GM19397 (cell line): ENCODE results near the gene SREBF2.
"Not testable (repeated sequence)": the region's sequence is repeated elsewhere in the genome, so short reads cannot be mapped to it uniquely, and the experiment has no call there.

Experiments used
- ATAC-seq: cut with Tn5 transposase; IDR thresholded peaks from one replicate; pipeline ENCODE4 v1.9.1; 2021; ENCODE audit warnings: mild to moderate bottlenecking, moderate library complexity; ENCODE audit not compliant: unreplicated experiment

Gene SREBF2

GRCh38 chr22:41841085-41841712 is 8.3 kb downstream of the SREBF2 start:
- ATAC-seq = no peak

DNA sequence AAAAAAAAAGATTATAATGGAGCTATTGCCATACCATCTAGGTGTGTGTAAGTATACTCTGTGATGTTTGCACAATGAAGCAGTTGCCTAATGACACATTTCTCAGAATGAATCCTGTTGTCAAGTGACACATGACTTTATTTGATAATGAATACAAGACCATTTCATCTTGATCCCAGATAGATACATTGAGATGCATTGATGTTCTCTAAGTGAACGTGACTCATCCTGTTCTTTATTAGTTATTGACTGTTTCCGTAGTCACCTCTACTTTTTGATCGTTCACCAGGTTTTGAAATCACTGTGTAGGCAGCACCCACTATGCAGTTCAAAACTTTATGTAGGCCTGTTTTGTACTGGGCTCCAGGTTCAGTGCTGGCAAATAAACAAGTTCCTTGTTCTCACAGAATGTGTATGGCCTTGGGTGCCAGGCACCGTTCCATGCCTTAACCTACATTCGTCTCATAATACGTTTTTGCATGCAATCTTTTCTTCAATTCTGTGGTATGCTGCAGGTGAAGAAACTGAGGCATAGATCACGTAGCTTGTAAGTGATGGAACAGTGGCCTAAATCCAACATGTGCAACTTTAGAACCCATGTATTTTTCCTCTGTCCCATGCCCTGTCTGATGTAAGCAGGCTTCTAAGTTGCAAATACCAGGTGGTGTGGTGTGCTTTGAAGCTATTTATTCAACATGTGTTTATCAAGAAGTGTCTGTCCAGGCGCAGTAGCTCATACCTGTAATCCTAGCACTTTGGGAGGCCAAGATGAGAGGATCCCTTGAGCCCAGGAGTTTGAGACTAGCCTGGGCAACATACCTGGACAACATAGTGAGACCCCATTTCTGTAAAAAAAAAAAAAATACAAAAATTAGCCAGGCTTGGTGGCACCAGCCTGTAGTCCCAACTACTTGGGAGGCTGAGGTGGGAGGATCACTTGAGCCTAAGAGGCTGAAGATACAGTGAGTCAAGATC is 10.4 kb downstream of the SREBF2 start:
- ATAC-seq = no peak

DNA sequence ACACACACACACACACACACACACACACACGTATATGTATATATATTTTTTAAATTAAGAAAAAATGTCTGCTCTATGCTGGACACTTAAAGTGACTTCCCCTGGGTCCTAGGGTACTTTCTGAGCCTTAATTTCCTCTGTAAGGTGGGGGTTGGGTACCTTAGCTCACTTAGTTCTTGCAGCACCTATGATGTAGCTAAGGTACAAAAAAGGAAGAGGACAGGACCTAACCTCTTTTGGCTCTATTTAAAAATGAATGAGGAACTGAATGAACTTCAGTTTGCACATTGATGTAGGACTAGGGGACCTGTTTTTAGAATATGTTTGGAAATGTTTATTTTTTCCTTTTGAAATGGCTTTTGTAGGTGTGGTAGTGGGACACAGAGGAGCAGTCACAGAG is 11.1 kb downstream of the SREBF2 start:
- no peak for ATAC-seq

DNA sequence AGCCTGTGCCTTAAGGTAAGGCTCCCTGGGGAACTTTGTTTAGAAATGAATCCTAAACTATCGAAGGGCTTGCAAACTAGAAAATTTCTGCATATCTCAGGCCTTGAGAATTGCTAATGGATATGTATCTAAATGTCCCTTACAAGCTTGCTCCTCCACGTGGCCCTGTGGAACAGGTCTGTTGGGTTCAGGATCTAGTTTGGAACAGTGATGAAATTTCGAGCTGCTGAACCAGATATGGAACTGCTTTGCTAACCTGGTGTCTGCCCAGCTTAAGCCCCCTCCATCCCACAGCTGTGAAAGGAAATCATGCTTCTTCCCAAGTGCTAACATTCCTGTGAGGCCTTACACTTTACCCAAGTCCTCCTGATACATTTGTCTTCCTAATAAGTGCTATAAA is 11.6 kb downstream of the SREBF2 start:
- no peak for ATAC-seq

DNA sequence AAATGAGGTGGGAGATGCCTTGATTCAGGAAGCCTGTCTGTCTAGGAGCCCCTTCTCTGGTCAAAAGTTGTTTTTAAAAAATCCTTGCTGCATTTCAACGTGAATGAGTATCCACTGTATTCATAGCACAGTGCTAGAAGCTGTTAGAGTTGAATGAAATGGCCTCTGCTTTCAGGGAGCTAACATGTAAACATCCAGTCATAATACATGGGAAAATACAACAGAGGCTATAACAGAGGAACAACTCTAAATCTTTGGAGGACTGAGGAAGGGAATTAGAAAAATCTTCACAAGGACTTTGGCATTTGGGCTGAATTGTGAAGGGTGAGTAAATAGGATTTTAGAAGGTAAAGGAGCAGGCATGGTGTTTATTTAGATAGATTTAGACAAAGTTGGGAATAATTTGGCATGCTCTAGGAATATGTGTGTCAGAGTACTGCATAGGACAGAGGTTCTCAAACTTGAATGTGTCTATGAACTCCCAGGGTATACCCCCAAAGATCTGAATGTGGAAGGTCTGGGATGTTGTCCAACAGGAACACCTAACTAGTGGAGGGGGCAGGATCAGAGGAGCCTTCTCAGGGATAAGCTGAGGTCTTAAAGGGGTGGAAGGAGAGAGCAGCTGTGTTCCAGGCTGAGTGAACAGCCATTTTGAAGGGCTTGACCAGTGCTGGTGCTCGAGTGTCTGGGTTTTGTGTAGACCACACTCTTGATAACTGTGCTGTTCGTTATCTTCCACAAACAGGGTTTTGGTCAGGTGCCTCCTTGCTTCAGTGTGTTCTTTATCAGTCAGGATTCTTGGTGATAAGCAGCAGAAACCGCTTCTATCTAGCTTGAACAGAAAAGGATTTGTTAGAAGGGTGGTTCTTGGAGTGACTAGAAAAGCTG is 12.7 kb downstream of the SREBF2 start:
- no peak for ATAC-seq

DNA sequence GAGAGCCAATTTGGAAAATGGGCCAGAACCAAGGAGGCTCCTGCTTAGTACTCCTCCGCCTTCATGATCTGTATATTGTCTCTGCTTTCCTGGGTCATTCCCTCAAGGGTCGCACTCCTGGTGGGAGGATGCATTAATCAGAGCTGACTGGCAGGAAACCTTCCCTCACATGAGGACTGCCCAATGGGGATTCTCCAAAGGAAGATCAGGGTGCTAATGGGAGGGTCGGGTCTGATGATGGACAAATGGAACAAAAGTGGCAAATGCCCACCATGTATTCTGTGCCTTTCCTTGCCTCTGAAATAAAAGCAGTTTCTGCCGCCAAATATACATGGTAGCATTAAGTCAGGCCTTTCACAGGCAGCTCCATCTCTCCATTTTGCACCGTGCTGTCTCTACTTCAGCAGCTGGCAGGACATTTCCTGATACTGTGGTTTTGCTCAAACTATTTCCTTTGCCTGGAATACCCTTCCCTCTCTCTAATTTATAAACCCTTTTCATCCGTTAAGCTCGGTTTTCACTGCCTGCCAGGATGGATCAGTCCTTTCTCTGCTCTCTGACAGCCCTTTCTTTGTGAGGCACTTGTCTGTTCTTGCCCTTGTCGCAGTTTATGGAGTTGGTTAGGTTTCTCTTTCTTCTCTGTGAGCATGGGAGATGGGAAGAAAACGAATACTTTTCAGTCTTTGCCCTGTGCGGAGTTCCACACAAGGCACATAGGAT is 13.5 kb downstream of the SREBF2 start:
- ATAC-seq = no peak

DNA sequence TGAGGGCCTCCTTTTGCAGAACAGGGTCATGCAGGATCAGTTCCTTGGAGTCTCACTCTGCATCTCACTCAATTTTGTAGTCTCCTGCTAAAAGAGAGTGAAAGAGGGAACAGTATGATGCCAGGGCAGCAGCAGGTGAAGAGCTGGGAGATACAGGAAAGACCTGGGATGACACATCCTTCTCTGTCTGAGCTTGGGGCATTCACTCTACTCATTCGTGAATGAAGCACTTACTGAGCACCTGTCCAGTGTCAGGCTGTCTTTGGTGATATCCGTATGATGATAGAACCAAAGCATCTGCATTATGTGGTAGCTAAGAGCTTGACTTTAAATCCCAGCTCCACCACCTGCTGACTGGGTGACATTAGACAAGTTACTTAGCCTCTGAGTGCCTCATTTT is 14.4 kb downstream of the SREBF2 start:
- ATAC-seq = no peak

DNA sequence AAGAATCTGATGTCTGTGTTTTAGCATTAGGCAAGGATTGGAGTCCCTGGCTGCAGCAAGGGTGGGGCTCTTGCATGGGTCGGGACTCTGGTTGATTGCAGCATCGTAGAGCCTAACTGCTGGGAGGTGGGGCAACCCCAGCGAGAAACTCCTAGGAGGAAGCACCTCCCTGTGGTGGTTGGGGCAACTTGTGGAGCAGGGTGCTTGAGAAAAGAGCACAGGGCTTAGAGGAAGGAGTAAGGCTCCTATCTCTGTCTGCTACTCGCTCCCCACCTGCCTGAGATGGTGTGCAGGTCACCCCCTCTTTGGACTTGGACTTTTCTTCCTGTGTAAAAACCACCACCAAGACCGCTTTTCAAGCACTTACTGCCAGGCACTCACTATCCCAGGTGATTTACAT is 15.6 kb downstream of the SREBF2 start:
- ATAC-seq = no peak

DNA sequence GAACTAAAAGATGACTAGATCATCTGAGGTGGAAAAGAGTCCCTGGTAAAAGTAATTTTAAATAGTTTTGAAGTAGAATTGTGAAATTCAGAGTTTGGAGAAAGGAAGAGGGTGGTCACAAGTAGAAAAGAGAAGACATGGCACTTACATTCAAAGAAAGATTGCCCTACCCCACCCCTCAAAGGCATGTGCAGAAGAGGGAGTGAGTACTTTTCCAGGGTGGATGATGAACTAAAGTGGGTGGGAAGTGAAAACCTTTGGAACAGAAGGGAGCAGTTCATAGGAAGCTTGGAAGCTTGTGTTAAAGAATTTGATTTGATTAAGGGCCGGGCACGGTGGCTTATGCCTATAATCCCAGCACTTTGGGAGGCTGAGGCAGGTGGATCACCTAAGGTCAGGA is 23.6 kb downstream of the SREBF2 start:
- ATAC-seq = no peak

GRCh38 chr22:41857155-41857859 is 24.4 kb downstream of the SREBF2 start:
- no peak for ATAC-seq

- ATAC-seq = no peak
Measured at GRCh38 chr22:41857860-41858199, 24.9 kb downstream of the SREBF2 start.

DNA sequence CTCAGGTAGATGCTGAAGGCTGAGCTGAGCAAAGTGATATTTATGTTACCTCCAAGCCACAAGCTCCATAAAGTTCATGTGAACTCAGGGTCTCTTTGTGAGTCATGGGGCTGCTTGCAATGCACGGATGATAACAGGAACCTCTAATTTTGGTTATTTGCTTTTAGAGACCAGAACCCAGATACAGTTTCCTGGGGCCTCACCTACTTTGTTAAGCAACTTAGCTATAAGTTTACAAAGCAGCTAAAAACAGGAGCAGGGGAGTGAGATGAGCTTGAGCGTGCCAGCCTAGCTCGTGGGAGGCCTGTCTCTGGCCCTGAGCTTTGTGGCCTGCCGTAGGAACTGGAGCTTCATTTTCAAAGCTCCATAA is 29.2 kb downstream of the SREBF2 start:
- peak; percentile 57 for ATAC-seq

DNA sequence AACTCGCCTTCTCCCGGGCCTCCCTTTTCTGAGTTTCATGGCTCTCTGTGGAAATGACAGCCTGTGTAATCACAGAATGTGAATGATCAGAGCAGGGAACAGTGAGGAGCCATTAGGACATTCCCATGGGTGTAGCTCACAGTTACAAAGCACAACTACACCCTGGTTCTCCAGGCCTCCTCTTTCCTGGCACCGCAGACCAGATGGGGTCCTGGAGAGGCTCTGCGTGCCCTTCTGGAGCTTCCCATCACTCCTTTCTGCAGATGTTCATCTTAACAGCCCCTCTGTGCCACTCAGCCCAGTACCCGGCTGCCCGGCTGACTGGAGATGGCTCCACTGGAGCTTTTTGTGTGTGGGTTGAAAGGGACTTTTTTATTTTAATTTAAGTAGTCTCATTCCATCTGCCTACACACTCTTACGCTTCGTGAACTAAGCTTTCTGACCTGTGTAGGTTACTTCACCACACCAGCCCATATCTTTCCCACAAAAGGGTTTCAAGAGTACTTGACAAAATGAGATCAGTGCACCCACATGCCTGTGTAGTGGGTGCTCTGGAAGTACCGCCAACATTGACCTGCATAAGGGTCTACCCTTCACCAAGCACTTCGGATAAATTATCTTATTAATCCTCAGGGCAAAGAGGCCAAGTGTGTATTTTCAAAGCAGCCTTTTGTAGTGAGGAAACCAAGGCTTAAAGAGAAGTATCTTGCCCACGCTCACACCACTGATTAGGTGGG is 29.8 kb downstream of the SREBF2 start:
- peak; percentile 46 for ATAC-seq

GRCh38 chr22:41863472-41863871 is 30.6 kb downstream of the SREBF2 start:
- no peak for ATAC-seq

DNA sequence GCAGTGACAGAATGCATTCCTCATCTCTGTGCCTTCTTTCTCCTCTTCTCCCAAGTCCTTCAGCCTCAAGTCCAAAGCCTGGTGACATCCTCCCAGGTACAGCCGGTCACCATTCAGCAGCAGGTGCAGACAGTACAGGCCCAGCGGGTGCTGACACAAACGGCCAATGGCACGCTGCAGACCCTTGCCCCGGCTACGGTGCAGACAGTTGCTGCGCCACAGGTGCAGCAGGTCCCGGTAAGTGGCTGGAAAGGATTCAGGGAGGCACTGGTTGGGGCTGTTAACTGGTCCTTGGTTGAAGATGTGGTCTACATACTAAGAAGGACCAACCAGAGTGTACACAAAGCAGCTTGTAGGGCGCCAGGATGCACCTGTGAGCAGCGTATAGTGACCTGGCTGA is 35.7 kb downstream of the SREBF2 start:
- ATAC-seq = no peak

- not testable (repeated sequence) for ATAC-seq
Measured at GRCh38 chr22:41870081-41870480, 37.2 kb downstream of the SREBF2 start.

GRCh38 chr22:41870786-41871185 is 37.9 kb downstream of the SREBF2 start:
- no peak for ATAC-seq

- ATAC-seq = no peak
Measured at GRCh38 chr22:41873391-41873790, 40.5 kb downstream of the SREBF2 start.

- ATAC-seq = no peak
Measured at GRCh38 chr22:41874090-41874489, 41.2 kb downstream of the SREBF2 start.
